Hematopoietic multipotent progenitor cell treated with erythropoietin and hydrocortisone succinate and interleukin-3 and kit ligand, for 8 days (in vitro differentiated cells): ENCODE measurements around the gene SCN4B.
A peak's percentile ranks its signal among the peaks of the same experiment; 100 is the strongest.

Source experiments
- DNase-seq: peaks from one replicate; pipeline ENCODE4 v3.0.0-alpha.2; 2015

The SCN4B gene

GRCh38 chr11:118149493-118149892 is 3.1 kb downstream of the SCN4B start:
- DNase-seq, result no peak

GRCh38 chr11:118148856-118149255 is 3.8 kb downstream of the SCN4B start:
- no peak for DNase-seq

- DNase-seq, result no peak
Measured at GRCh38 chr11:118148240-118148639, 4.4 kb downstream of the SCN4B start.

- DNase-seq, result no peak
Measured at GRCh38 chr11:118147502-118147901, 5.1 kb downstream of the SCN4B start.

GRCh38 chr11:118146554-118146953 is 6.1 kb downstream of the SCN4B start:
- DNase-seq, result no peak

- DNase-seq, result peak; percentile 66
Measured at GRCh38 chr11:118145285-118146227, 7.1 kb downstream of the SCN4B start.

GRCh38 chr11:118144301-118145268 is 8.0 kb downstream of the SCN4B start:
- no peak for DNase-seq

- DNase-seq, result no peak
Measured at GRCh38 chr11:118143661-118144185, 8.9 kb downstream of the SCN4B start.

GRCh38 chr11:118142809-118143208 is 9.8 kb downstream of the SCN4B start:
- DNase-seq, result no peak

- DNase-seq, result no peak
Measured at GRCh38 chr11:118142081-118142480, 10.5 kb downstream of the SCN4B start.

GRCh38 chr11:118139578-118139977 is 13.0 kb downstream of the SCN4B start:
- DNase-seq, result no peak

GRCh38 chr11:118138839-118139420 is 13.7 kb downstream of the SCN4B start:
- DNase-seq, result no peak

GRCh38 chr11:118136801-118137200 is 15.8 kb downstream of the SCN4B start:
- DNase-seq, result no peak

- no peak for DNase-seq
Measured at GRCh38 chr11:118136341-118136740, 16.3 kb downstream of the SCN4B start.

- DNase-seq, result no peak
Measured at GRCh38 chr11:118135796-118136165, 16.8 kb downstream of the SCN4B start.

- no peak for DNase-seq
Measured at GRCh38 chr11:118135051-118135795, 17.4 kb downstream of the SCN4B start.

GRCh38 chr11:118133816-118134215 is 18.8 kb downstream of the SCN4B start:
- DNase-seq, result no peak

GRCh38 chr11:118132385-118133151 is 20.1 kb downstream of the SCN4B start:
- DNase-seq, result no peak

- no peak for DNase-seq
Measured at GRCh38 chr11:118129471-118130172, 23.0 kb downstream of the SCN4B start.

GRCh38 chr11:118128721-118129470 is 23.7 kb downstream of the SCN4B start:
- no peak for DNase-seq
